ENCODE measurements around the gene PKD1L1.

GRCh38 chr7:47970761-47971160 lies 22.5 kb upstream of the PKD1L1 start:
- no peak for TF ChIP-seq POLR2AphosphoS5 (IDR thresholded peaks at IDR 0.05; ENCODE audit: low read depth, low read length)
- TF ChIP-seq POLR2A (IDR thresholded peaks at IDR 0.05; ENCODE audit: low read depth, low read length): no peak
